ENCODE data around the gene AK5.
"Not testable (repeated sequence)": the region's sequence is repeated elsewhere in the genome, so short reads cannot be mapped to it uniquely, and the experiment has no call there.

Gene AK5

GRCh38 chr1:77405186-77405585 is 123.4 kb downstream of the AK5 start:
- DNase-seq = no peak

- DNase-seq = peak; percentile 54
Observed at GRCh38 chr1:77406661-77407060, 124.8 kb downstream of the AK5 start.

GRCh38 chr1:77407738-77408375 is 126.0 kb downstream of the AK5 start:
- no peak for DNase-seq

- not testable (repeated sequence) for DNase-seq
Observed at GRCh38 chr1:77408933-77409332, 127.1 kb downstream of the AK5 start.

- DNase-seq = no peak
Observed at GRCh38 chr1:77412069-77412819, 130.4 kb downstream of the AK5 start.

GRCh38 chr1:77412820-77413530 is 131.2 kb downstream of the AK5 start:
- no peak for DNase-seq

- no peak for DNase-seq
Observed at GRCh38 chr1:77413541-77414335, 131.9 kb downstream of the AK5 start.

- peak; percentile 57 for DNase-seq
Observed at GRCh38 chr1:77415579-77415978, 133.8 kb downstream of the AK5 start.

GRCh38 chr1:77416692-77417450 is 135.1 kb downstream of the AK5 start:
- no peak for DNase-seq

- not testable (repeated sequence) for DNase-seq
Observed at GRCh38 chr1:77418055-77418454, 136.2 kb downstream of the AK5 start.

GRCh38 chr1:77421504-77422233 is 139.8 kb downstream of the AK5 start:
- DNase-seq = no peak

- DNase-seq = no peak
Observed at GRCh38 chr1:77424236-77424635, 142.4 kb downstream of the AK5 start.

- no peak for DNase-seq
Observed at GRCh38 chr1:77428068-77428467, 146.2 kb downstream of the AK5 start.

GRCh38 chr1:77430966-77431690 is 149.3 kb downstream of the AK5 start:
- DNase-seq = no peak

GRCh38 chr1:77433934-77434333 is 152.1 kb downstream of the AK5 start:
- DNase-seq = no peak

- DNase-seq = no peak
Observed at GRCh38 chr1:77434967-77435366, 153.1 kb downstream of the AK5 start.

- no peak for DNase-seq
Observed at GRCh38 chr1:77438236-77438913, 156.6 kb downstream of the AK5 start.

GRCh38 chr1:77446841-77447555 is 165.2 kb downstream of the AK5 start:
- no peak for DNase-seq

GRCh38 chr1:77447669-77448068 is 165.8 kb downstream of the AK5 start:
- no peak for DNase-seq

- no peak for DNase-seq
Observed at GRCh38 chr1:77459881-77460280, 178.1 kb downstream of the AK5 start.

Data from NCI-H2227 treated with DMSO at 0.1 percent for 48 hours (cell line).